H1 (cell line): ENCODE data around the gene ZCCHC10. TPM values are rescaled to one million over a fixed set of nuclear protein-coding genes. Genes with fewer than 3 reads are reported as not detected.
A peak's percentile ranks its signal among the peaks of the same experiment; 100 is the strongest.

Experiments
- CTCF ChIA-PET: fragments of 300-600 bp; sonication (Branson Sonifier 250); formaldehyde crosslinking; loops from one replicate; lab custom pipeline; 2021; ENCODE audit not compliant: partially characterized antibody; lab: Charles Lee
- POLR2A ChIA-PET: fragments of 300-600 bp; sonication (Branson Sonifier 250); formaldehyde crosslinking; loops from one replicate; lab custom pipeline; 2021; ENCODE audit warnings: inconsistent platforms; ENCODE audit not compliant: partially characterized antibody; lab: Charles Lee
- DNase-seq, 2 experiments: peaks; one replicate each; pipeline versions ENCODE4 v3.0.0 to v3.0.0-alpha.2; 2010 to 2022; ENCODE audit warnings: low spot score in 2 of 2, low read depth in 1 of 2, mixed read lengths in 1 of 2
- FAIRE-seq: peaks from 2 replicates; lab custom pipeline; 2011; peaks lifted over from hg19 to GRCh38; lab: Jason Lieb, UNC
- H2AFZ ChIP-seq: 2 replicates; pipeline ENCODE4 v1.8.1; 2012; ENCODE audit warnings: low read length, inconsistent platforms
- H2AK5ac ChIP-seq: 2 replicates; pipeline ENCODE4 v1.6.1; 2013; ENCODE audit warnings: low read depth, low read length
- H2BK120ac ChIP-seq: replicated peaks from 2 replicates; pipeline ENCODE3; 2013; ENCODE audit warnings: low read depth, low read length, inconsistent platforms
- H2BK12ac ChIP-seq: 2 replicates; pipeline ENCODE4 v1.6.1; 2013; ENCODE audit warnings: low read depth, low read length
- H2BK15ac ChIP-seq: 2 replicates; pipeline ENCODE4 v1.6.1; 2013; ENCODE audit warnings: low read length
- H2BK20ac ChIP-seq: 2 replicates; pipeline ENCODE4 v1.6.1; 2013; ENCODE audit warnings: low read length
- H2BK5ac ChIP-seq: 2 replicates; pipeline ENCODE4 v1.6.1; 2013; ENCODE audit warnings: low read depth, low read length
- H3K14ac ChIP-seq: 2 replicates; pipeline ENCODE4 v1.6.1; 2013; ENCODE audit warnings: inconsistent platforms; ENCODE audit not compliant: insufficient read length
- H3K18ac ChIP-seq: 2 replicates; pipeline ENCODE4 v1.6.1; 2013; ENCODE audit warnings: low read length; ENCODE audit errors: extremely low read depth
- H3K23ac ChIP-seq: 2 replicates; pipeline ENCODE4 v1.6.1; 2013; ENCODE audit warnings: inconsistent platforms; ENCODE audit not compliant: insufficient read length
- H3K23me2 ChIP-seq: 2 replicates; pipeline ENCODE4 v1.6.1; 2013; ENCODE audit warnings: low read depth, low read length
- H3K27ac ChIP-seq: 2 replicates; pipeline ENCODE4 v1.6.1; 2011; ENCODE audit warnings: low read depth, low read length, inconsistent platforms
- H3K27me3 ChIP-seq, 4 experiments: replicated peaks in 1 of 4; 1 replicate in 1 of 4; 2 replicates in 3 of 4; pipeline versions ENCODE4 v1.6.1 to v1.8.1; 2011 to 2013; ENCODE audit warnings: low read length in 3 of 4, mild to moderate bottlenecking in 3 of 4, inconsistent platforms in 2 of 4, mixed read lengths in 2 of 4, moderate library complexity in 1 of 4; ENCODE audit not compliant: control insufficient read depth in 3 of 4, insufficient read depth in 3 of 4; ENCODE audit errors: extremely low read depth in 1 of 4
- H3K36me3 ChIP-seq, 4 experiments: 2 replicates each; pipeline versions ENCODE4 v1.6.1 to v1.8.1; 2011 to 2013; ENCODE audit warnings: mild to moderate bottlenecking in 4 of 4, low read length in 3 of 4, moderate library complexity in 2 of 4, control low read depth in 1 of 4, inconsistent platforms in 1 of 4; ENCODE audit not compliant: insufficient read depth in 4 of 4, control insufficient read depth in 2 of 4
- H3K4ac ChIP-seq: replicated peaks from 2 replicates; pipeline ENCODE3; 2013; ENCODE audit warnings: low read length, low read depth, mixed read lengths, inconsistent platforms; ENCODE audit not compliant: insufficient read length
- H3K4me1 ChIP-seq, 4 experiments: replicated peaks in 1 of 4; 1 replicate in 1 of 4; 2 replicates in 3 of 4; pipeline versions ENCODE4 v1.6.1 to v1.8.1; 2011 to 2013; ENCODE audit warnings: low read length in 3 of 4, inconsistent platforms in 2 of 4, mixed read lengths in 1 of 4; ENCODE audit not compliant: insufficient read depth in 4 of 4, control insufficient read depth in 3 of 4
- H3K4me2 ChIP-seq, 2 experiments: 2 replicates each; pipeline versions ENCODE4 v1.6.1 to v1.8.1; 2011 to 2013; ENCODE audit warnings: low read depth in 2 of 2, low read length in 2 of 2, control low read depth in 1 of 2, inconsistent platforms in 1 of 2, mild to moderate bottlenecking in 1 of 2; ENCODE audit not compliant: insufficient read depth in 1 of 2
- H3K4me3 ChIP-seq, 4 experiments: fragments of 200-600, 300-600 bp in 1 of 4; sonication (generic), shearing (Covaris generic), sonication (Bioruptor Twin) in 1 of 4; 2 replicates each; pipeline versions ENCODE4 v1.5.1 to v1.8.1; 2011 to 2016; ENCODE audit warnings: low read length in 4 of 4, low read depth in 3 of 4, control low read depth in 2 of 4, inconsistent platforms in 2 of 4, mild to moderate bottlenecking in 2 of 4, mixed read lengths in 1 of 4, moderate library complexity in 1 of 4; ENCODE audit not compliant: insufficient read depth in 2 of 4; ENCODE audit errors: extremely low read depth in 1 of 4
- H3K56ac ChIP-seq: replicated peaks from 2 replicates; pipeline ENCODE3; 2013; ENCODE audit warnings: low read depth, mild to moderate bottlenecking, mixed read lengths, low read length, inconsistent platforms; ENCODE audit not compliant: insufficient read length
- H3K79me1 ChIP-seq: 2 replicates; pipeline ENCODE4 v1.6.1; 2013; ENCODE audit warnings: low read depth, low read length, control low read depth
- H3K79me2 ChIP-seq, 2 experiments: 2 replicates each; pipeline versions ENCODE4 v1.6.1 to v1.8.1; 2012 to 2013; ENCODE audit warnings: low read length in 2 of 2, mild to moderate bottlenecking in 2 of 2, inconsistent platforms in 1 of 2; ENCODE audit not compliant: insufficient read depth in 2 of 2, control insufficient read depth in 1 of 2
- H3K9ac ChIP-seq, 4 experiments: replicated peaks in 1 of 4; 1 replicate in 1 of 4; 2 replicates in 3 of 4; pipeline versions ENCODE4 v1.6.1 to v1.8.1; 2011 to 2013; ENCODE audit warnings: low read depth in 3 of 4, low read length in 3 of 4, control low read depth in 2 of 4, mild to moderate bottlenecking in 2 of 4, moderate library complexity in 2 of 4, inconsistent platforms in 1 of 4; ENCODE audit errors: extremely low read depth in 1 of 4
- H3K9me3 ChIP-seq, 2 experiments: 2 replicates each; pipeline versions ENCODE4 v1.6.1 to v1.8.1; 2012 to 2013; ENCODE audit warnings: mild to moderate bottlenecking in 2 of 2, moderate library complexity in 2 of 2, control low read depth in 1 of 2, inconsistent platforms in 1 of 2, low read depth in 1 of 2, low read length in 1 of 2, mixed read lengths in 1 of 2; ENCODE audit not compliant: insufficient read depth in 2 of 2
- H4K20me1 ChIP-seq, 2 experiments: replicated peaks in 1 of 2; 2 replicates each; pipeline versions ENCODE3 to v1.8.1; 2011 to 2013; ENCODE audit warnings: inconsistent platforms in 2 of 2, low read length in 2 of 2, mild to moderate bottlenecking in 1 of 2; ENCODE audit not compliant: insufficient read depth in 2 of 2, control insufficient read depth in 1 of 2
- H4K5ac ChIP-seq: 2 replicates; pipeline ENCODE4 v1.6.1; 2013; ENCODE audit warnings: low read length, low read depth, mixed read lengths, inconsistent platforms; ENCODE audit not compliant: insufficient read length
- H4K8ac ChIP-seq: 2 replicates; pipeline ENCODE4 v1.8.0; 2013; ENCODE audit warnings: mild to moderate bottlenecking, moderate library complexity, low read length, inconsistent platforms; ENCODE audit not compliant: insufficient read depth; ENCODE audit errors: extremely low read depth
- H4K91ac ChIP-seq: replicated peaks from 2 replicates; pipeline ENCODE3; 2013; ENCODE audit warnings: low read length, mixed read lengths, inconsistent platforms; ENCODE audit not compliant: insufficient read length
- ASH2L ChIP-seq: fragments of 200-600, 300-600 bp; sonication (generic); IDR thresholded peaks from one replicate; pipeline ENCODE4 v1.7.1; 2017; ENCODE audit warnings: low read length
- FOSL1 ChIP-seq: IDR thresholded peaks from 2 replicates; pipeline ENCODE4 v1.6.1; 2011; ENCODE audit warnings: mild to moderate bottlenecking, low read depth, low read length, moderate library complexity; ENCODE audit not compliant: insufficient read depth
- MAFK ChIP-seq: IDR thresholded peaks from 2 replicates; pipeline ENCODE4 v1.6.1; 2012; ENCODE audit warnings: low read depth, mild to moderate bottlenecking, improper control_type of control experiment, low read length
- NRF1 ChIP-seq: IDR thresholded peaks from 2 replicates; pipeline ENCODE4 v1.6.1; 2011; ENCODE audit warnings: mild to moderate bottlenecking, low read depth, low read length, improper control_type of control experiment
- TEAD4 ChIP-seq: IDR thresholded peaks from 2 replicates; pipeline ENCODE4 v1.6.1; 2012; ENCODE audit warnings: low read depth, low read length, inconsistent platforms, mixed read lengths
- WGBS, 2 experiments: shearing (Covaris generic) in 1 of 2; methylation state at CpG; one replicate each; pipeline versions ENCODE4 v1.1.6 to v1.1.7; 2013 to 2015; ENCODE audit warnings: low lambda C conversion rate in 2 of 2, mixed read lengths in 2 of 2, inconsistent platforms in 1 of 2, low coverage in 1 of 2, missing lambda C conversion rate in 1 of 2; ENCODE audit not compliant: insufficient replicate concordance in 2 of 2, insufficient coverage in 1 of 2, insufficient read length in 1 of 2; ENCODE audit errors: extremely low coverage in 1 of 2, missing lambda C conversion rate in 1 of 2; 5-methylcytosine and 5-hydroxymethylcytosine counted together
- polyA plus RNA-seq, 7 experiments: library from polyadenylated mRNA; depleted of rRNA in 3 of 7; stranded (reverse) in 5 of 7; unstranded in 2 of 7; fragments of >200 nt in 5 of 7; fragments of 200-250 nt in 2 of 7; gene quantifications; 1 replicate in 5 of 7; 2 replicates in 1 of 7; 4 replicates in 1 of 7; pipeline versions ENCODE4 v1.2.1 to v1.2.3, GENCODE V29; 2011 to 2013; ENCODE audit warnings: missing spikeins in 2 of 7, mixed read lengths in 2 of 7
- total RNA-seq: library from RNA; stranded (reverse); fragmentation: NEBNext Ultra II Directional; extraction: Animal tissue kit (Norgen Biotek cat#: 25700); gene quantifications from 2 replicates; pipeline ENCODE4 v1.2.1, GENCODE V29; 2021

Gene ZCCHC10
- total and polyA plus RNA-seq, 2 of the 8 experiments (the other 6 are each of a cell fraction or from before 2014, with no cell fraction given): 22.4 to 32.9 TPM

GRCh38 chr5:132971483-132972435, 54.6 kb downstream of the ZCCHC10 start:
- CTCF ChIA-PET: interaction anchor here (0.6 kb wide), 1 partner anchor 44 kb away, joined by 4 read pairs; no protein-coding TSS in a partner anchor
- no peak for DNase-seq
- H3K4me2 ChIP-seq: no peak overlapping the region
- H4K8ac ChIP-seq: no peak overlapping the region
- no peaks in the 10 kb centered on the region for H3K23me2 ChIP-seq
- H3K56ac ChIP-seq: no peak overlapping the region
- no peaks in the 10 kb centered on the region for H3K36me3 ChIP-seq
- H3K9ac ChIP-seq: no peak overlapping the region
- H2BK15ac ChIP-seq: no peak overlapping the region
- TF ChIP-seq TEAD4: 0 out of 2 replicates have a peak, but pooled peaks have one; percentile 17
- TF ChIP-seq NRF1: no peak
- peak; percentile 32 for TF ChIP-seq ASH2L
- TF ChIP-seq MAFK: no peak
- no peak for TF ChIP-seq FOSL1
- TF ChIP-seq, all 59 proteins: peak for 2
- Histone ChIP-seq H4K20me1 (no peaks in the 10 kb centered on the region), H3K27ac (no peak overlapping the region), H3K4ac (no peak overlapping the region), H2BK20ac (no peak overlapping the region), H3K79me2 (no peaks in the 10 kb centered on the region), H2BK5ac (no peak overlapping the region), H4K91ac (no peak overlapping the region), H2AFZ (no peak overlapping the region), H2BK120ac (no peak overlapping the region), H3K27me3 (no peaks in the 10 kb centered on the region), H3K4me1 (no peaks in the 10 kb centered on the region), H3K9me3 (no peaks in the 10 kb centered on the region), H4K5ac (no peak overlapping the region), H3K4me3 (no peak overlapping the region), H2AK5ac (no peak overlapping the region), H3K23ac (no peak overlapping the region), H3K14ac (no peak overlapping the region), H3K18ac (no peak overlapping the region), H2BK12ac (no peak overlapping the region), H3K79me1 (no peaks in the 10 kb centered on the region)
- FAIRE-seq: no peak
- 83% methylated on average over 16 of the region's 16 CpGs; no CpG with 5 or more reads in 1 of the 2 experiments for WGBS, 2 experiments
- POLR2A ChIA-PET: interaction anchor here (0.5 to 1.0 kb wide), 3 partner anchors 10 to 85 kb away, joined by 3 read pairs; no protein-coding TSS in a partner anchor
